Activated T-cell treated with anti-CD3 and anti-CD28 coated beads, Interleukin-2, amount 50 U/mL, for 4 hours (primary cell): ENCODE results near the gene SETBP1. TPM values are rescaled to one million over a fixed set of nuclear protein-coding genes. Genes with fewer than 3 reads are reported as not detected.

ENCODE experiments used
- ATAC-seq, 2 donors: fragments of 200-7000 bp; cut with Tn5 transposase; one replicate each; pipeline ENCODE4 v1.10.0; 2021
- DNase-seq: peaks from one replicate; pipeline ENCODE4 v3.0.0-alpha.2; 2020
- H3K27me3 Mint-ChIP-seq: one replicate; pipeline ENCODE4 v1.8.0; 2021; ENCODE audit warnings: low read depth, mixed read lengths
- H3K36me3 Mint-ChIP-seq: one replicate; pipeline ENCODE4 v1.8.0; 2022; ENCODE audit warnings: mixed read lengths; ENCODE audit not compliant: insufficient read depth
- H3K4me1 Mint-ChIP-seq: one replicate; pipeline ENCODE4 v1.8.0; 2021; ENCODE audit warnings: low read depth, mixed read lengths
- H3K4me3 Mint-ChIP-seq: one replicate; pipeline ENCODE4 v1.8.0; 2021; ENCODE audit warnings: mild to moderate bottlenecking, moderate library complexity, mixed read lengths
- H3K9me3 Mint-ChIP-seq: one replicate; pipeline ENCODE4 v1.8.0; 2021; ENCODE audit warnings: mixed read lengths
- total RNA-seq, 3 donors: library from RNA; stranded (reverse); gene quantifications; one replicate each; pipeline ENCODE4 v1.2.1, GENCODE V29; 2021

SETBP1 gene
- total RNA-seq, result 1 to 10 TPM; 6.2 to 9.2 (median 7.6) TPM

DNA sequence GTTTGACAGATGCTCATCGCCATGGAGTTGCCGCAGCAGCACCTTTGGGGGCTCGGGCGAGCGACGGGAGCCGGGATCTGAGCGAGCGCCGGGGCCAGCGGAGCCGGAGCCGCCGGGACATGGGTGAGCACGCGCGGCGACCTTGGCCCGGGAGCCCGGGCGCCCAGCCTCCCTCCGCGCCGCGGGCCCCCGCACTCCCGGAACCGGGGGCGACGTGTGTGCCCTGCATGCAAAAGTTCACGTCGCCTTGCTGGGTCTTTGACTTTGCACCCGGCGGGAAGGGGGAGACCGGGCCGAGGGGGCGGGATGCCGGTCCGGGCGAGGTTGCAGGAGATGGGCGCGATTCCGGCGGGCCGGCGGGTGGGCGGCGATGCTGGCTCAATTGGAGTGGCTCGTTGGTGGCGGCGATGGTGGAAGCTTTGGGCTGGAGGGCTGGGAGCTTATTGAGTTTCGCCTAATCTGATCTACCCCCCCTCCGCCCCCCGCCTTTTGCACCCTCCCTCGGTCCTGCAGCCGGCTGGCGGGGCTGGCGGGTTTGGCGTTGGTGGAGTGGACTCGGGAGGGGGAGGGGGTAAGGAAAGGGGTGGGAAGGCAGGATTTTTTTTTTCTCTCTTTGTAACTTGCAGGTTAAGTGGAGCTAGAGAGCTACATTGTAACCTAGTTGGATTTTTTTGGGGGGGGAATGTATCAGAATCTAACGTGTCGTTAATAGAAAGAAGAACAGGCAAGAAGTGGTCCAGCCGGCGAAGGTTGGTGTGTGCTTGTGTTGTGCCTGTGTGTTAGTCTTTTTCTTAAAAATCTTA lies at the start of gene SETBP1:
SETBP1 (plus strand) TSS at position 616 of the 803 bp plus-strand sequence. CDS start 20,459 bp downstream, outside the sequence.
- Mint-ChIP-seq H3K36me3 (no peaks in the 10 kb centered on the region), H3K4me3 (no peak within 1 kb of the TSS), H3K9me3 (no peaks in the 10 kb centered on the region), H3K27me3 (peaks cover 12% of the 10 kb centered on the region), H3K4me1 (no peaks in the 10 kb centered on the region)
- DNase-seq, result no peak
- peak; percentile 26 to 31 for ATAC-seq

DNA sequence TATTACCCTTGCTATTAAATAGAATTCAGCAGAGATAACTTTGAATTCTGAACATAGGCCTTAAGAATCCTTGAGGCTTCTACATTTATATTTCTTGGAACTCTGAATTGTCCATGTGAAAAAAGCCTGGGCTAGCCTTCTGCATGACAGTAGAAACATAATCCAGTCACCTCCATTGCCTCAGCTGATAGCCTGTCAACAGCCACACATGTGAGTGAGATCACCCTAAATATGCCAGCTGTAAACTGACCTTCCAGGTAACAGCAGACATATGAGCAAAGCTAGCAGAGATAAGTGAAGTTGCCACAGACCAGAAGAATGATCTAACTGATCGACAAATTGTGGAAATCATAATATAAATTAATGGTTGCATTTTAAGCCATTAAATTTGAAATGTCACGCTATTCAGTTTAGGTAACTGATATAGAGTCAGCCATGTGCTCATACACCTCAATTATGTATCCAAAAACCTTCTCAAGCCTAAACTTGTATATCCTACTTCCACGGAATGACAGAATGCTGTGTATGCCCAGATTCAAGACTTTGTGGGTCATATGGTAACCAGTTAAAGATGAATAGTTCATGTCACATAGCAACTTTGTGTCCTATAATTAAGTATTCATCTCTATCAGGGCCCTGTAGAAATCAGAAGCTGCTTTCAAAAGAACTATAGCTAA lies 48.1 kb upstream of the SETBP1 start:
- peaks cover 4% of the 10 kb centered on the region for H3K27me3 Mint-ChIP-seq
- H3K9me3 Mint-ChIP-seq, result no peaks in the 10 kb centered on the region
- H3K4me3 Mint-ChIP-seq, result no peak overlapping the region
- H3K4me1 Mint-ChIP-seq, result peaks cover 6% of the 10 kb centered on the region
- DNase-seq, result no peak
- no peaks in the 10 kb centered on the region for H3K36me3 Mint-ChIP-seq
- no peak for ATAC-seq

- no peaks in the 10 kb centered on the region for H3K9me3 Mint-ChIP-seq
- no peak for DNase-seq
Observed at GRCh38 chr18:44635546-44635945, 45.1 kb upstream of the SETBP1 start.

GRCh38 chr18:44636241-44636640 lies 44.4 kb upstream of the SETBP1 start:
- peaks cover 10% of the 10 kb centered on the region for H3K4me1 Mint-ChIP-seq
- DNase-seq (no peak), ATAC-seq (no peak)
- no peaks in the 10 kb centered on the region for H3K36me3 Mint-ChIP-seq
- H3K9me3 Mint-ChIP-seq, result no peaks in the 10 kb centered on the region
- peaks cover 9% of the 10 kb centered on the region for H3K27me3 Mint-ChIP-seq
- no peak overlapping the region for H3K4me3 Mint-ChIP-seq

More at GRCh38 chr18:44635546-44635945, 45.1 kb upstream of the SETBP1 start:
- peaks cover 7% of the 10 kb centered on the region for H3K27me3 Mint-ChIP-seq
- H3K4me3 Mint-ChIP-seq, result no peak overlapping the region
- H3K36me3 Mint-ChIP-seq, result no peaks in the 10 kb centered on the region
- peaks cover 10% of the 10 kb centered on the region for H3K4me1 Mint-ChIP-seq
- ATAC-seq, result no peak

DNA sequence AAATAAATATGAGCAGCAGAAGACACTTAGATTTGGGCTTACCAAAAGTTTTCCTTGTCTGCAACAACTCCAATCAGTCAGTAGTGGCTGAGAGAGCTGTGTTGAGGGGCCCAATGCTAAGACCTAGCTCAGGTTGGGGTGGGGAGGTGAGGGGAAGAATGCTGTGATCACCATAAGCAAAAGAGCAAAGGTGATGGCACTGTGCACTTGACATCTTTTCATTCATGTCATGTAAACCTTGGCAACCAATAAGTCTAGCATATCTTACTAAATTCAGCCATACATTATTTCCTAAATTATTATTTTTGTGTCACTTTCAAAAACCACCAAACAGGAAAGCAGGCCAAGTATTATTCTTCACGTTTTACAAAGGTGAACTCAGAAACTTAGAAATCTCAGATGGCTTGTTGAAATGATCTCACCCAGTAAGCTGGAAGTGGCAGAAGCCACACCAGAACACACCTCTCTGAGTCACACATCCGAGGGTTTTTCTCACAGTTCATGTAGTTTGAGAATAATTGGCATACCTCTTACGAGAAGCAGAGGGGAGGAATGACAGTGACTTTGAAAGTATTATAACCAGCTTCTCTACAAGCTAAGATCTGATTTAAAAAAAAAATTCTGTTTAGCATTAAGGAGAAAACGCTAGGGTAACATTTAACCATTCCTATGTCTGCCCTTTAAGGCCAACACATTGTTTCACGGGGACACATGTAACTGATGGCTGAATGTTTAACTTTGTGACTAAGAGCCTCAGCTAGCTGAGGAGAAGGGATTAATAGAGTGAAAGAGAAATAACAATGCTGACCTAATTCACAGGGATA lies 43.3 kb upstream of the SETBP1 start:
- Mint-ChIP-seq H3K4me1 (peaks cover 10% of the 10 kb centered on the region), H3K27me3 (peaks cover 15% of the 10 kb centered on the region), H3K36me3 (no peaks in the 10 kb centered on the region), H3K9me3 (no peaks in the 10 kb centered on the region), H3K4me3 (no peak overlapping the region)
- DNase-seq, result no peak
- ATAC-seq, result peak; percentile 48 to 75

GRCh38 chr18:44638034-44638540 lies 42.6 kb upstream of the SETBP1 start:
- DNase-seq (no peak), ATAC-seq (no peak)
- H3K9me3 Mint-ChIP-seq, result no peaks in the 10 kb centered on the region
- H3K4me3 Mint-ChIP-seq, result no peak overlapping the region
- H3K27me3 Mint-ChIP-seq, result peaks cover 18% of the 10 kb centered on the region
- H3K36me3 Mint-ChIP-seq, result no peaks in the 10 kb centered on the region
- peaks cover 10% of the 10 kb centered on the region for H3K4me1 Mint-ChIP-seq

DNA sequence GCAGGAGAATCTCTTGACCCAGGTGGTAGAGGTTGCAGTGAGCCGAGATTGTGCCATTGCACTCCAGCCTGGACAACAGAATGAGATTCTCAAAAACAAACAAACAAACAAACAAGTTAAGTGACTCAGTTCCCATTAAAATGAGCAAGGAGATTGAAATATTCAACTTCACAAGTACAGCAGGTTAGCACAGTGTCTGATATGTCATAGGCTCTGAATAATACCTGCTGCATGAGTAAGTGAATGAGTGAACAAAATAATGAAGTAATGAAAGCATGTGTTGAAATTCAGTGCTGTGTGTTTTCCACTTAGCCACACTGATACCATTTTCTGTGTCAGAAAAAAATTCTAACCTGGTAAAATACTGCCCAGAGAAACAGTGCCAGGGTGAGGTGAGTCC lies 41.9 kb upstream of the SETBP1 start:
- H3K27me3 Mint-ChIP-seq, result peaks cover 17% of the 10 kb centered on the region
- no peaks in the 10 kb centered on the region for H3K9me3 Mint-ChIP-seq
- peaks cover 10% of the 10 kb centered on the region for H3K4me1 Mint-ChIP-seq
- H3K36me3 Mint-ChIP-seq, result no peaks in the 10 kb centered on the region
- DNase-seq, result no peak
- H3K4me3 Mint-ChIP-seq, result no peak overlapping the region
- no peak for ATAC-seq

DNA sequence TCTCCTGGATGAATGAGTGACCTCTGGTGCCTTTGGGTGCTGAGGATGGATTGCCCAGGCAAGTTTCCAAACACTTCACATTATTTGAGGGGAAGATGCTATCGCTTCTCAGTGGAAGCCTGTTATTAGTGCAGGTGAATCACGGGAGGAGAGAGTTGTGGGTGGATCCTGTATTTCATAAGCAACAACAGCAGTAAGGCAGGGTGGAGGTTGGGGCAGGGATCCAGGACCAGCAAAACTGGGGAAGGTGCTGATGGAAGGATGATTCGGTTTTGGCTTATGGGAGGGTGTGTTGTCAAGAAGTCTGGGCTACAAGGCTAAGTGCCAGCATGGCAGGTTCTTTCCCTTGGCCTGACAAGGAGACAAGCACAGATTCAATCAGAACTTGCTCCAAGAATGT lies 37.7 kb upstream of the SETBP1 start:
- DNase-seq (no peak), ATAC-seq (no peak)
- Mint-ChIP-seq H3K9me3 (no peaks in the 10 kb centered on the region), H3K4me3 (no peak overlapping the region), H3K36me3 (no peaks in the 10 kb centered on the region), H3K4me1 (peaks cover 3% of the 10 kb centered on the region), H3K27me3 (peaks cover 14% of the 10 kb centered on the region)

DNA sequence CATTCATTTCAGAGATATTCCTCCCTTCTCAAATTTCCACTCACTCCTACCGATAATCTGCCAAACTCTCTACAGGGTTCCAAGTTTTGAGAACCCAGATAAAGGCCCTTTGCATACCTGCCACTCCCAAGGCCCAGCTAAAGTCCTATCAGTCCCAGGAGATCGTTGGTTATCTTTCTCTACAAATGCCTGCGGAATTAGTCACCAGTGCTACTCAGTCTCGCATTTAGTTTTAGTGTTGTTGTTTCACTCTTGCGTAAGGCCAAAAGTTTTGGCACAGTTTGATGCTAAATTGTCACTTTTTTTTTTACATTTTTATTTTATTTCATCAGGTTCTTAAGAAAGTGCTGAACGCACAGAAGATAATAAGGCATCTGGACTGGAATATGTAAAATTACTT lies 29.2 kb upstream of the SETBP1 start:
- Mint-ChIP-seq H3K36me3 (no peaks in the 10 kb centered on the region), H3K4me1 (no peaks in the 10 kb centered on the region), H3K4me3 (no peak overlapping the region), H3K27me3 (peaks cover 7% of the 10 kb centered on the region), H3K9me3 (no peaks in the 10 kb centered on the region)
- no peak for DNase-seq
- ATAC-seq, result no peak

DNA sequence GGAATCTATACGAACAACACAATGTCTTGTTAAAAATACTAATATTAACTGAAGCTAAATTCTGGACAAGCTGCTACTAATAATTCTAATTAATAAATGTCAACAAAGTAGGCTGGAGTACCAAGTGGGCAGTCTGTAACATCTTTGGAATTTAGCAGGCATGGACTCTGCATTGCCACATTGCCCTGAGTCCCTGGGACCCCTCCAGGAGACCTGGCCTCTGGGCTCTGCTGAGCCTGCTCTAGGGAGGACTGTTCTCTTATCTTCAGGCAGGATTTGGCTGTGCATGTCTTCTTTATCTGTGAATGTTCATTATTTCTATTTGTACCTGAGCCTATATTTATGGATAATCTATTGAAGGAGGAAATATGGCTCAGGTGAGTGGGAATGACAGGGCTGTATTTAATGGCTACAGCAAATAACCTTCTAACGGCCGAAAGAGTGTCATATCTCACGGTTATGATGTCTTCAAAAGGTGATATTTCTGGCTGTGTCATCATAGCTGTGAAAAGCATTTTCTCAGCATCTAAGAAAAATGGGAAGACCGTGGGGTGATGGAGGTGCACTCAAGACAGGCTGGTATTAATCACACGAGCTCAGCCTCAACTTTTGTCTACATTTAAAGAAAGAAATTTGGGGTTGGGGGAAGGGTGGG lies 28.6 kb upstream of the SETBP1 start:
- Mint-ChIP-seq H3K9me3 (no peaks in the 10 kb centered on the region), H3K27me3 (peaks cover 7% of the 10 kb centered on the region), H3K4me1 (no peaks in the 10 kb centered on the region), H3K4me3 (no peak overlapping the region), H3K36me3 (no peaks in the 10 kb centered on the region)
- DNase-seq (no peak), ATAC-seq (no peak)

GRCh38 chr18:44652722-44653121 lies 28.0 kb upstream of the SETBP1 start:
- no peak for DNase-seq
- no peak for ATAC-seq
- Mint-ChIP-seq H3K36me3 (no peaks in the 10 kb centered on the region), H3K9me3 (no peaks in the 10 kb centered on the region), H3K27me3 (peaks cover 7% of the 10 kb centered on the region), H3K4me1 (no peaks in the 10 kb centered on the region), H3K4me3 (no peak overlapping the region)

DNA sequence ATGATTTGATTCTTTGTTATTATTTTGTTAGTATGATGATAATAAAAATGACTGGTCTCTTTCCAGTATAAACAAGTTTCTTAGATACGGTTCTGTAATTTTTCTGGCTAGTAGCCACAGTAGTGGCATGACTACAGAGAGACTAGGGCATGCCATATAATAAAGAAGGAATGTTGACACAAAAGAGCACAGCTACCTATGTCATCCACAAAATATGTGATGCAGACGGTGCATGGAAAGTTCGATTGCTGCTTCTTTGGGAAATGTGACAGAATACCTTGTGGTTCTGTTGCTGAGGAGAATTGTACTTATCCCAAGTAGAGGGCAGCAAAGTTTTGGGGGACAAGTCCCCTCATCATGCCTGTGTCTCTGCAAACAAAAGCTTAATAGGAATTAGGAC lies 26.1 kb upstream of the SETBP1 start:
- Mint-ChIP-seq H3K4me1 (no peaks in the 10 kb centered on the region), H3K9me3 (no peaks in the 10 kb centered on the region), H3K4me3 (no peak overlapping the region), H3K27me3 (peaks cover 7% of the 10 kb centered on the region), H3K36me3 (no peaks in the 10 kb centered on the region)
- DNase-seq, result no peak
- no peak for ATAC-seq

- ATAC-seq (no peak), DNase-seq (no peak)
- Mint-ChIP-seq H3K9me3 (no peaks in the 10 kb centered on the region), H3K36me3 (no peaks in the 10 kb centered on the region), H3K4me1 (no peaks in the 10 kb centered on the region), H3K4me3 (no peak overlapping the region), H3K27me3 (peaks cover 7% of the 10 kb centered on the region)
Observed at GRCh38 chr18:44655435-44655834, 25.3 kb upstream of the SETBP1 start.

DNA sequence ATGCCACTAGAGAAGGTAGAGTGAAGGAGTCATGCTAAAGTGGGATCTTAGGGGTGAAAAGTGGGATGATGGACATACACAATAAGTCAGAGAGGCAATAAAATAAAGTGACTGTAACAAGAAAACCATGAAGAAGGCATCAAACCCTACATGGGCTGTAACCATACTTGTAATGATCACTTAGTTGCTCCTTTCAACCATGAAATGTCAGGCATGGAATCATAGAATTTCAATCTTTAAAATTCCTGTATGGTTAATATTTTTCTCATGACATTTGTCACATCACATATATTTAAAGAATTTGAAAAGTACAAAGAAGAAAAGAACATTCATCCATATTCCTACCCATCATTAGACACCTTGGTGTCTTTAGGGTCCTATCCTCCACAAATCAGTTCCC lies 20.9 kb upstream of the SETBP1 start:
- Mint-ChIP-seq H3K36me3 (no peaks in the 10 kb centered on the region), H3K4me1 (no peaks in the 10 kb centered on the region), H3K4me3 (no peak overlapping the region), H3K9me3 (no peaks in the 10 kb centered on the region), H3K27me3 (peaks cover 5% of the 10 kb centered on the region)
- ATAC-seq, result no peak
- DNase-seq, result no peak
